Thymus (tissue), 14 donors: ENCODE data around the gene GPR45. TPM values are rescaled to one million over a fixed set of nuclear protein-coding genes. Genes with fewer than 3 reads are reported as not detected.

Source experiments
- DNase-seq, 9 donors: peaks; one replicate each; pipeline ENCODE4 v3.0.0-alpha.2; 2013; ENCODE audit warnings: low spot score in 9 of 9, low read depth in 6 of 9, missing footprints in 1 of 9
- H3K27ac ChIP-seq, 2 donors: one replicate each; pipeline ENCODE4 v1.5.1; 2013; ENCODE audit warnings: control low read depth in 1 of 2, low read depth in 1 of 2, low read length in 1 of 2, mild to moderate bottlenecking in 1 of 2, moderate library complexity in 1 of 2
- H3K27me3 ChIP-seq, 2 donors: one replicate each; pipeline ENCODE4 v1.5.1; 2013; ENCODE audit warnings: low read length in 1 of 2; ENCODE audit not compliant: control insufficient read depth in 2 of 2, insufficient read depth in 1 of 2
- H3K36me3 ChIP-seq, 2 donors: one replicate each; pipeline ENCODE4 v1.5.1; 2013; ENCODE audit warnings: low read length in 1 of 2, mild to moderate bottlenecking in 1 of 2, moderate library complexity in 1 of 2; ENCODE audit not compliant: control insufficient read depth in 2 of 2, insufficient read depth in 2 of 2
- H3K4me1 ChIP-seq, 2 donors: one replicate each; pipeline ENCODE4 v1.5.1; 2013; ENCODE audit warnings: low read length in 2 of 2; ENCODE audit not compliant: control insufficient read depth in 2 of 2, insufficient read depth in 2 of 2
- H3K4me3 ChIP-seq, 2 donors: one replicate each; pipeline ENCODE4 v1.5.1; 2013; ENCODE audit warnings: low read length in 2 of 2, control low read depth in 1 of 2, mild to moderate bottlenecking in 1 of 2
- H3K9me3 ChIP-seq, 2 donors: one replicate each; pipeline ENCODE4 v1.5.1; 2013; ENCODE audit warnings: low read length in 1 of 2, mild to moderate bottlenecking in 1 of 2; ENCODE audit not compliant: control insufficient read depth in 2 of 2, insufficient read depth in 1 of 2
- WGBS: extraction: QIAGEN DNeasy Blood & Tissue Kit; methylation state at CpG from one replicate; pipeline ENCODE4 v1.1.7; 2013; 5-methylcytosine and 5-hydroxymethylcytosine counted together
- long read RNA-seq, 10 donors: transcript quantifications; one replicate each; lab custom pipeline, GENCODE V29; 2026
- polyA plus RNA-seq: library from polyadenylated mRNA; stranded (reverse); fragments of 200-250 nt; gene quantifications from one replicate; pipeline ENCODE4 v1.2.3, GENCODE V29; 2013
- total RNA-seq: library from RNA; stranded (reverse); fragments of 120-200 nt; gene quantifications from one replicate; pipeline ENCODE4 v1.2.4, GENCODE V29; 2013
- donor health status: healthy.

Gene GPR45
- total RNA-seq (not detected), polyA plus RNA-seq (0.02 TPM)
- long read RNA-seq, donor 1 = 0 reads
- long read RNA-seq, donor 2 = 0 reads
- long read RNA-seq, donor 3 = 0 reads
- long read RNA-seq, donor 4 = 0 reads
- long read RNA-seq, donor 5 = 0 reads
- long read RNA-seq, donor 6 = 0 reads
- long read RNA-seq, donor 7 = 0 reads
- long read RNA-seq, donor 8 = 0 reads
- long read RNA-seq, donor 9, partial matches to known transcripts = 0 of 1 reads
- long read RNA-seq, donor 9, other reads (novel, unspliced or antisense) = 0 of 1 reads
- long read RNA-seq, donor 10 = 0 reads

GRCh38 chr2:105241443-105241842 lies at the start of gene GPR45:
GPR45 (plus strand) TSS chr2:105241743; CDS start chr2:105241859, 116 bp downstream.
- Histone ChIP-seq H3K36me3 (no peaks in the 10 kb centered on the region), H3K27ac (no peak within 1 kb of the TSS), H3K4me3 (no peak within 1 kb of the TSS), H3K9me3 (no peaks in the 10 kb centered on the region), H3K4me1 (no peaks in the 10 kb centered on the region), H3K27me3 (peaks cover 0 to 13% of the 10 kb centered on the region in 2 donors)
- WGBS = 96% methylated on average over 10 of the region's 10 CpGs
- no peak for DNase-seq

GRCh38 chr2:105194022-105194675 lies 47.4 kb upstream of the GPR45 start:
- no peak overlapping the region for H3K4me3 ChIP-seq
- WGBS = 68% methylated on average over 14 of the region's 14 CpGs
- H3K27me3 ChIP-seq = peaks cover 0 to 3% of the 10 kb centered on the region in 2 donors
- H3K4me1 ChIP-seq = no peaks in the 10 kb centered on the region
- H3K27ac ChIP-seq = no peak overlapping the region
- DNase-seq = no peak
- no peaks in the 10 kb centered on the region for H3K36me3 ChIP-seq
- H3K9me3 ChIP-seq = no peaks in the 10 kb centered on the region

GRCh38 chr2:105196651-105197050 lies 44.9 kb upstream of the GPR45 start:
- H3K4me1 ChIP-seq = no peaks in the 10 kb centered on the region
- no peaks in the 10 kb centered on the region for H3K9me3 ChIP-seq
- H3K27ac ChIP-seq = no peak overlapping the region
- H3K36me3 ChIP-seq = no peaks in the 10 kb centered on the region
- peaks cover 0 to 3% of the 10 kb centered on the region in 2 donors for H3K27me3 ChIP-seq
- no peak for DNase-seq
- WGBS = 96% methylated on average over 4 of the region's 4 CpGs
- no peak overlapping the region for H3K4me3 ChIP-seq

GRCh38 chr2:105215586-105216192 lies 25.9 kb upstream of the GPR45 start:
- Histone ChIP-seq H3K9me3 (no peaks in the 10 kb centered on the region), H3K4me1 (no peaks in the 10 kb centered on the region), H3K4me3 (no peak overlapping the region), H3K36me3 (no peaks in the 10 kb centered on the region), H3K27ac (no peak overlapping the region), H3K27me3 (no peaks in the 10 kb centered on the region)
- no peak for DNase-seq
- 80% methylated on average over 5 of the region's 5 CpGs for WGBS

GRCh38 chr2:105220604-105221003 lies 20.9 kb upstream of the GPR45 start:
- WGBS = 95% methylated on average over 3 of the region's 3 CpGs
- DNase-seq = no peak
- no peaks in the 10 kb centered on the region for H3K27me3 ChIP-seq
- H3K36me3 ChIP-seq = no peaks in the 10 kb centered on the region
- no peaks in the 10 kb centered on the region for H3K4me1 ChIP-seq
- H3K9me3 ChIP-seq = no peaks in the 10 kb centered on the region
- no peak overlapping the region for H3K4me3 ChIP-seq
- no peak overlapping the region for H3K27ac ChIP-seq

- H3K27me3 ChIP-seq = peaks cover 0 to 2% of the 10 kb centered on the region in 2 donors
- H3K27ac ChIP-seq = no peak overlapping the region
- H3K36me3 ChIP-seq = no peaks in the 10 kb centered on the region
- WGBS = 95% methylated on average over 9 of the region's 9 CpGs
- H3K4me1 ChIP-seq = no peaks in the 10 kb centered on the region
- H3K4me3 ChIP-seq = no peak overlapping the region
- no peaks in the 10 kb centered on the region for H3K9me3 ChIP-seq
- no peak for DNase-seq
These were observed 17.1 kb upstream of the GPR45 start for GRCh38 chr2:105224444-105224843.

GRCh38 chr2:105231232-105231619 lies 10.3 kb upstream of the GPR45 start:
- H3K9me3 ChIP-seq = no peaks in the 10 kb centered on the region
- H3K4me3 ChIP-seq = no peak overlapping the region
- no peak overlapping the region for H3K27ac ChIP-seq
- WGBS = 94% methylated on average over 3 of the region's 3 CpGs
- no peaks in the 10 kb centered on the region for H3K4me1 ChIP-seq
- no peak for DNase-seq
- H3K36me3 ChIP-seq = no peaks in the 10 kb centered on the region
- H3K27me3 ChIP-seq = peaks cover 0 to 2% of the 10 kb centered on the region in 2 donors

- Histone ChIP-seq H3K4me1 (no peaks in the 10 kb centered on the region), H3K27ac (no peak overlapping the region), H3K36me3 (no peaks in the 10 kb centered on the region), H3K27me3 (peaks cover 0 to 13% of the 10 kb centered on the region in 2 donors), H3K9me3 (no peaks in the 10 kb centered on the region), H3K4me3 (no peak overlapping the region)
- 9% methylated on average over 12 of the region's 12 CpGs for WGBS
- peak; percentile 11 to 77 (median 39) for DNase-seq
These were observed 6.0 kb upstream of the GPR45 start for GRCh38 chr2:105235388-105236059.

GRCh38 chr2:105236060-105236424 lies 5.5 kb upstream of the GPR45 start:
- no peaks in the 10 kb centered on the region for H3K36me3 ChIP-seq
- peaks cover 0 to 13% of the 10 kb centered on the region in 2 donors for H3K27me3 ChIP-seq
- peak in 1 of 9 donors; percentile 5 for DNase-seq
- no peak overlapping the region for H3K4me3 ChIP-seq
- 42% methylated on average over 5 of the region's 5 CpGs for WGBS
- no peaks in the 10 kb centered on the region for H3K9me3 ChIP-seq
- H3K4me1 ChIP-seq = no peaks in the 10 kb centered on the region
- no peak overlapping the region for H3K27ac ChIP-seq
